Neural progenitor cell (in vitro differentiated cells): ENCODE data around the gene MEOX1.

ENCODE experiments used
- EZH2 ChIP-seq: fragments of 200-600 bp; sonication (generic); IDR thresholded peaks from 2 replicates; pipeline ENCODE4 v1.6.1; 2017; ENCODE audit warnings: antibody characterized with exemption, mild to moderate bottlenecking, moderate library complexity
- EZH2phosphoT487 ChIP-seq: fragments of 200-600 bp; sonication (generic); IDR thresholded peaks from 2 replicates; pipeline ENCODE4 v1.6.1; 2017; ENCODE audit warnings: antibody characterized with exemption
- TF ChIP-seq, protein P1 (sequence below): fragments of 200-600 bp; sonication (generic); IDR thresholded peaks from 2 replicates; pipeline ENCODE4 v1.5.1; 2017; ENCODE audit warnings: antibody characterized with exemption, mild to moderate bottlenecking

DNA sequence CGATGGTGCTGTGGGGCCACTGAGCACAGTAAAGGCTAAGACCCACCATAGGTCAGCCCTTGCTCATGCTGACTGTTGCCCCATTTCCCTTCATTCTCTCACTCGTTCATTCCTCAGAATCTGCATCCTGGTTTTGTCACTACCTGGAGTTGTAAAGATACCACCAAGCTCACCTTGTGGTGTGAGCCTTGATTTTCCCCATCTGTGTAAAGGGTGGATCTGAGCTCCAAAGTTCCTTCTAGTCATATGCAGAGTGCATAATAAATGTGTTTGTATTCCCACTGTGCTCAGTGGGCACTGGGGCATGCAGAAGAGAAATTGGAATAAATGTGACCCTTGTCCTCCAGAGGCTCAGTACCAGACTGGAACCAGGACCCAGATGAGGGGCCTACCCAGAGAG, 35.2 kb upstream of the MEOX1 start:
- TF ChIP-seq, protein P1, sequence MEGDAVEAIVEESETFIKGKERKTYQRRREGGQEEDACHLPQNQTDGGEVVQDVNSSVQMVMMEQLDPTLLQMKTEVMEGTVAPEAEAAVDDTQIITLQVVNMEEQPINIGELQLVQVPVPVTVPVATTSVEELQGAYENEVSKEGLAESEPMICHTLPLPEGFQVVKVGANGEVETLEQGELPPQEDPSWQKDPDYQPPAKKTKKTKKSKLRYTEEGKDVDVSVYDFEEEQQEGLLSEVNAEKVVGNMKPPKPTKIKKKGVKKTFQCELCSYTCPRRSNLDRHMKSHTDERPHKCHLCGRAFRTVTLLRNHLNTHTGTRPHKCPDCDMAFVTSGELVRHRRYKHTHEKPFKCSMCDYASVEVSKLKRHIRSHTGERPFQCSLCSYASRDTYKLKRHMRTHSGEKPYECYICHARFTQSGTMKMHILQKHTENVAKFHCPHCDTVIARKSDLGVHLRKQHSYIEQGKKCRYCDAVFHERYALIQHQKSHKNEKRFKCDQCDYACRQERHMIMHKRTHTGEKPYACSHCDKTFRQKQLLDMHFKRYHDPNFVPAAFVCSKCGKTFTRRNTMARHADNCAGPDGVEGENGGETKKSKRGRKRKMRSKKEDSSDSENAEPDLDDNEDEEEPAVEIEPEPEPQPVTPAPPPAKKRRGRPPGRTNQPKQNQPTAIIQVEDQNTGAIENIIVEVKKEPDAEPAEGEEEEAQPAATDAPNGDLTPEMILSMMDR = no peak
- TF ChIP-seq EZH2phosphoT487 (no peak), EZH2 (no peak)
